Activated T-helper 17 cell treated with anti-CD3 and anti-CD28 coated beads, Interleukin-2, amount 50 U/mL, for 72 hours (primary cell): ENCODE results near the gene IKZF3. TPM values are rescaled to one million over a fixed set of nuclear protein-coding genes. Genes with fewer than 3 reads are reported as not detected.
"Not testable (repeated sequence)": the region's sequence is repeated elsewhere in the genome, so short reads cannot be mapped to it uniquely, and the experiment has no call there.

Experiments
- ATAC-seq: fragments of 150-1000 bp; cut with Tn5 transposase; replicated peaks from 2 replicates; pipeline ENCODE4 v1.10.0; 2021; ENCODE audit warnings: mild to moderate bottlenecking, moderate library complexity
- H3K27ac Mint-ChIP-seq: one replicate; pipeline ENCODE4 v1.8.0; 2022; ENCODE audit warnings: mixed read lengths
- H3K27me3 Mint-ChIP-seq: one replicate; pipeline ENCODE4 v1.8.0; 2022; ENCODE audit warnings: mixed read lengths
- H3K36me3 Mint-ChIP-seq: one replicate; pipeline ENCODE4 v1.8.0; 2022; ENCODE audit warnings: low read depth, mild to moderate bottlenecking, mixed read lengths
- H3K4me1 Mint-ChIP-seq: one replicate; pipeline ENCODE4 v1.8.0; 2022; ENCODE audit warnings: mixed read lengths
- H3K4me3 Mint-ChIP-seq: one replicate; pipeline ENCODE4 v1.8.0; 2022; ENCODE audit warnings: mild to moderate bottlenecking, mixed read lengths
- H3K9me3 Mint-ChIP-seq: one replicate; pipeline ENCODE4 v1.8.0; 2022; ENCODE audit warnings: mixed read lengths
- total RNA-seq, 2 donors: library from RNA; stranded (reverse); gene quantifications; one replicate each; pipeline ENCODE4 v1.2.3, GENCODE V29; 2022

IKZF3 gene
- total RNA-seq, 2 donors from 2014 or later: 55.0 to 119 TPM

DNA sequence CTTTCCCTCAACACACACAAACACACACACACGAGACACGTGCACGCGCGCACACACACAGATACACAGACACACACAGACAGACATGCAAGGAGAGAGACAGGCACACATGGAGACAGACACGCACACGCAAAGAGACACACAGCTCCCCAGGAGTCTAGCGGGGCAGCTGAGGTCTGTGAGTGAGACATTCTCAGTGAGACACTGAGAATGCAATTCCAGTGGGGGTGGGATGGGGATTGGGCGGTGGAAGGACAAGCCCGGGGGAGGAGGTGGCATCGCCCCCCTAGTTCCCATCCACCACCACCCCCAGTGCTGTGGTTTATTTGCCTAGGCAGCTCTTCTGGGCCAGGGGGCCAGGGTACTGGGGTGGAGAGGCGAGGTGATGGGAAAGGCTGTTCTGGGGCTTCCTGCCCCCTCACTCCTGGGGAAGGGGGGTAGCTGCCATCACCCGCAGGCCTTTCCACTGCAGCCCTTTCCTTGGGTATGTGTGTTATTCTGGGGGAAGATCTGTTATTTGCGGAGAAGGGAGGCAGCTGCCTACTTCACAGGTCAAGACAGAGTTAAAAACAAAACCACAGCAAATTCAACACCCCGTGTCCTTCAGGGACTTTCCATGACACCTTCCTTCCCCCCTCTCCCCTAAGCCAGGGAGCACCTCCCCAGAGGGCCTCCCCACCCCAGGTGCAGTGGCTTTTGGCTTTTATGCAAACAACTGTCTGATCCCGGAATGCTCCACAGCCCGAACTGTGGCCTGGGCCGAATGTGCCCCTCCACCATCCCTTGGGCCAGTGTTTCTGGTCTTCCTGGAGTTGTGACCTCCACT, 108.3 kb downstream of the IKZF3 start:
- ATAC-seq: no peak
- Mint-ChIP-seq H3K27me3 (no peaks in the 10 kb centered on the region), H3K27ac (peak overlapping the region; percentile 85), H3K4me1 (peaks cover 43% of the 10 kb centered on the region), H3K4me3 (peak overlapping the region; percentile 76), H3K36me3 (peaks cover 30% of the 10 kb centered on the region), H3K9me3 (no peaks in the 10 kb centered on the region)

DNA sequence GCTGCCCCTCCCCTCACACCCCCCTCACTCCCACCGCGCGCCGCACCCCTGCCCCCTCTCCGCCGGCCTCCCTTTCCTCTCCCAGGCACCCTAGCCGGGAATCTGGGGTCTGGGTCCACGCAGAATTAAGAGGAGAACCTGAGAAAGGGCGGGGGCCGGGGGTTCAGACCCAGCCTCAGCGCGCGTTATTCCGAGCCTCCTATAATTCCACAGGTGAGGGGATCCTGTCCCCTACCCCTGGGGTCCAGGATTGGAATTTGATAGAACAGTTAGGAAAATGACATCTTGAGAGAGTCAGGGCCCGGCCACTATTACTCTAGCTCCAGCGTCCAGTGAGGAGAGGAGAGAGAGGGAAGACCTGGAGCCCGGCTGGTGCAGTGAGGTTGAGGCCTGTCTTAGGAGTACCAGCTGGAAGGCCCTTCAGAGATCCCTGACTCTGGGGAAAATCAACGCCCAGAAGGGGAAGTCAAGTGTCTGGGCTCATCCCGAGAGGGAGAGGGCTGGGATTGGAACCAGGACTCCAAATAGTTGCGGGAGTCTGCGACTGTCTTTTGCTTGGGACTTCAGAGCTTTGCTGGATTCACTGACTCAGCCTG, 109.1 kb downstream of the IKZF3 start:
- ATAC-seq: no peak
- Mint-ChIP-seq H3K9me3 (no peaks in the 10 kb centered on the region), H3K4me1 (peaks cover 43% of the 10 kb centered on the region), H3K36me3 (peaks cover 25% of the 10 kb centered on the region), H3K27me3 (no peaks in the 10 kb centered on the region), H3K4me3 (peak overlapping the region; percentile 76), H3K27ac (peak overlapping the region; percentile 85)

DNA sequence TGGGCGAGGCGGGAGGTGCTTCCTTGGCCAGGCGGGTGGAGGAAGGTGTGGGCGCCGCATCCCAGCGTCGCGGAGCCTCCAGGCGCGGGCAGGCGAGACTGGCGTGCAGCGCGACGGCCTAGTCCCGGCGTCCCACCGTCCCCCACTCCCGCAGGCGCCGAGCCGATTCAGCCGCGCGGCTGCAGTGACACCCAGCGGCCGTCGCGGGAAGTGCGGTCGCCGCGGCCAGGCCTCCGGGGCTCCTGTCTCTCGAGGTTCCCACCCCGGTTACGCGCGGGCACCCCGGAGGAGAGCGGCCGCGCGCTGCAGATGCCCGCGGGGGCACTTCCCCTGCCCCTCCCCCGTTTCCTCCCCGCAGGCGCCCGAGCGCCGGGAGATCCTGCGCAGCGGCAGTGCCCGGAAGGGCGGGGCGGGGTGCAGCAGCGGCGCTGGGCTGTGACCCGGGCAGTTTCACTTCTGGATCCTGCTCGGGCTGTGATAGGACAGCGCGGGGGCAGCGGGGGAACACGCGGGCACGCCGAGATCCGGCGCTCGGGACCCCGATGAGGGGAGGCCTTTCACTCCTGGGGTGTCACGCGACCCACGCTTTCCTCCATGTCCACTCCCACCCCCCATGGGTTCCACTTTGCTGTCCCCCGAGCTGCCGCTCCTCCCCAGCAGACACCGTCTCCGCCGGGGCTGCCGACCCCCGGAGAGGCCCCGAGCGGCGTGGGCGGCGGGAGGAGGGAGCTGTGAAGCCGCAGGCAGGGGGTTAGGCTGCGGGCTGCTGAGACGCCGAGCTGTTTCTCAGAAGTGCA, 109.8 kb downstream of the IKZF3 start:
- peak overlapping the region; percentile 76 for H3K4me3 Mint-ChIP-seq
- peaks cover 43% of the 10 kb centered on the region for H3K4me1 Mint-ChIP-seq
- H3K36me3 Mint-ChIP-seq: peaks cover 19% of the 10 kb centered on the region
- peak; percentile 82 for ATAC-seq
- H3K27ac Mint-ChIP-seq: peak overlapping the region; percentile 85
- H3K27me3 Mint-ChIP-seq: no peaks in the 10 kb centered on the region
- H3K9me3 Mint-ChIP-seq: no peaks in the 10 kb centered on the region

DNA sequence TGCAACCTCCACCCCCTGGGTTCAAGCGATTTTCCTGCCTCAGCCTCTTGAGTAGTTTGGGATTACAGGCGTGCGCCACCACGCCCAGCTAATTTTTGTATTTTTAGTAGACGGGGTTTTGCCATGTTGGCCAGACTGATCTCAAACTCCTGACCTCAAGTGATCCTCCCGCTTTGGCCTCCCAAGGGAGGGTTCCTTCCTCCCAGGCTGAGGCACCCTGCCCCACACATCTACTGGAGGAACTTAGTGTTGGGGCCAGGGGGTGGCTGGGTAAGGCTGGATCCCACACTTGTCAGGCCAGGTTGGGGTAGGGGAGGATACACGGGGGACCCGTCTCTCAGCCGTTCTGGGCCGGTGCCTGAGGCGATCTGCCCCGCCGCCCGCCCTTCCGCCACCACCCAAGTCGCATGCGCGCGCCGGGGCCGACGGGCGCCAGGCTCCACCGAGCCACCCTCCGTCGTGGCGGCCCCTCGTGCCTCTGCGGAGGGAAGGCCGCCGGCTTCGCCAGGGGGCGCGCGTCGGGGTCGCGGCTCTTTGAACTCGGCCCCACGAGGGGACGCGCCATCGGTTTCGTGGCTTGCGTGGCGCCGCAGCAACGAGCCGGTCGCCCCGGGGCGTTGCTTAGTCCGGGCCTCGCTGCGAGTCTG, 110.5 kb downstream of the IKZF3 start:
- peak overlapping the region; percentile 76 for H3K4me3 Mint-ChIP-seq
- no peaks in the 10 kb centered on the region for H3K27me3 Mint-ChIP-seq
- peak overlapping the region; percentile 97 for H3K27ac Mint-ChIP-seq
- peak; percentile 30 for ATAC-seq
- H3K36me3 Mint-ChIP-seq: peaks cover 12% of the 10 kb centered on the region
- peaks cover 37% of the 10 kb centered on the region for H3K4me1 Mint-ChIP-seq
- H3K9me3 Mint-ChIP-seq: no peaks in the 10 kb centered on the region

DNA sequence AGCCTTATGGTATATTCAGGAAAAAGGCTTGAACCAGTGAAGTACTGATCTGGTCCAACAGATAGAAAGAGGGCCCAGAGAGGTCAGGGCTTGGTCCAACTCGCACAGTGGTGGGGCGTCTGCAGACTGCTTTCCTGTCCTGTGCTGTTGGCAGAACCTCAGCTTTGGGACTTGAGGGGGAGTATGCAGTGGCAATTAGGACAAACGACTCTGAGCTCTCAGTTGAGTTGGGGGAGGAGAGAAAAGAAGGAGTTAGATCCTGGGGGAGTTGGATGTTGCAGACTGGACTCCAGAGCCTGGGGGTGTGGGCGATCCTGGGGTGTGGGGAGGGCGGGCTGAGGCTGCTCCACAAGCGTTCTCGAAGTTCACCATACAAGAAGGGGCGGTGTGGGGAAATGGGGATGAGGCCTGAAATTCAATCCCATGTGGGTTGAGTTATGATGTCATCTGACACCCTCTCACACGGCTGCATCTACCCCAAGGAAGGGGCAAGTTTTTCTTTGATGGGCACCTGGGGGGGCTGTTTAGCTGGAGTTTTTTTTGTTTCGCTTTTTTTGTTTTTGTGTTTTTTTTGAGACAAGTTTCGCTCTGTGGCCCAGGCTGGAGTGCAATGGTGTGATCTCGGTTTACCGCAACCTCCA, 111.8 kb downstream of the IKZF3 start:
- Mint-ChIP-seq H3K9me3 (no peaks in the 10 kb centered on the region), H3K27ac (peak overlapping the region; percentile 81), H3K36me3 (no peaks in the 10 kb centered on the region), H3K4me3 (peak overlapping the region; percentile 76), H3K4me1 (peaks cover 25% of the 10 kb centered on the region), H3K27me3 (no peaks in the 10 kb centered on the region)
- ATAC-seq: no peak

DNA sequence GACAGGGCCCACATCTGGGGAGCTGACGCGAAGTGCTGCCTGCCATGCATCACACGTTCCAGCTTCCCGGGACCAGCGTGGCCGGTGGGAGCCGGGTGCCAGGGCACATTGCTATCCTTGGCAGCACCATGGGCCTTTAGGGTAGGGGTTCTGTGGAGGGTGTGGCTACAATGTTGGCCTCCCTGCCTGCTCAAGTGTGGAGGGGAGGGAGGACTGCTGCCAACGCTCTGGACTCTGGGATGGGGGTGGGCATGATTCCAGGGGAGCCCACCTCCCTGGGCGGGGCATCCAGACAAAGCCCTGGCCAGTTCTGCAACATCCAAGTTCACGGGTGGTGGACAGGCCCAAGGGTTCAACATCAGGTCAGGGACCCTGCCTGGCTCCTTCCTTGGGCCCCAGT, 112.5 kb downstream of the IKZF3 start:
- Mint-ChIP-seq H3K9me3 (no peaks in the 10 kb centered on the region), H3K27me3 (no peaks in the 10 kb centered on the region), H3K4me1 (peaks cover 19% of the 10 kb centered on the region), H3K27ac (no peak overlapping the region), H3K36me3 (no peaks in the 10 kb centered on the region), H3K4me3 (peak overlapping the region; percentile 63)
- ATAC-seq: no peak

DNA sequence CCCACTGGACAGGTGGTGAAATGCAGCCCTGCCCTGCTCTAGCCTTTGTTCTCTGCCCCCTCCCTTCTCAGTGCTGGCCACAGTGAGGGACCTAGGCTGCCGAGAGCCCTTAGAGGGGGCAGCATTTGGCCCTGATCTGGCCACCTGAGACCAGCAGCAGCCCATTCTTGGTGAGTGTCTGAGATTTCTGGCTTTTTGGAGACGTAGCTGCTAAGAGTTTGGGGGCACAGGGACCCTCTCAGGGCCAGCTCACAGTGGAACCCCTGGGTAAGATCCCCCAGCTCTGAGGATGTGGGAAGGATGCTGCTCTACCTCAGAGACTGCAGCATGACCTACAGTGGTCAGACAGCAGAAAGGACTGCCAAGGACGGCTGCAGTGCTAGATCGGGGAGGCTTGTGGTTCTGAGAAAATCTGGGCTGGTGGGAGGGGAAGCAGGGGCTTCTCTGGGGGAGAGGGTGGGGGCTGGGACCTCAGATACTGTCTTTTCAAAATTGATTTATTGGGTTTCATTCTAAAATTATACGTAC, 113.0 kb downstream of the IKZF3 start:
- H3K27me3 Mint-ChIP-seq: no peaks in the 10 kb centered on the region
- no peak overlapping the region for H3K4me3 Mint-ChIP-seq
- H3K4me1 Mint-ChIP-seq: peaks cover 13% of the 10 kb centered on the region
- H3K36me3 Mint-ChIP-seq: no peaks in the 10 kb centered on the region
- H3K9me3 Mint-ChIP-seq: no peaks in the 10 kb centered on the region
- H3K27ac Mint-ChIP-seq: peak overlapping the region; percentile 28
- ATAC-seq: no peak

DNA sequence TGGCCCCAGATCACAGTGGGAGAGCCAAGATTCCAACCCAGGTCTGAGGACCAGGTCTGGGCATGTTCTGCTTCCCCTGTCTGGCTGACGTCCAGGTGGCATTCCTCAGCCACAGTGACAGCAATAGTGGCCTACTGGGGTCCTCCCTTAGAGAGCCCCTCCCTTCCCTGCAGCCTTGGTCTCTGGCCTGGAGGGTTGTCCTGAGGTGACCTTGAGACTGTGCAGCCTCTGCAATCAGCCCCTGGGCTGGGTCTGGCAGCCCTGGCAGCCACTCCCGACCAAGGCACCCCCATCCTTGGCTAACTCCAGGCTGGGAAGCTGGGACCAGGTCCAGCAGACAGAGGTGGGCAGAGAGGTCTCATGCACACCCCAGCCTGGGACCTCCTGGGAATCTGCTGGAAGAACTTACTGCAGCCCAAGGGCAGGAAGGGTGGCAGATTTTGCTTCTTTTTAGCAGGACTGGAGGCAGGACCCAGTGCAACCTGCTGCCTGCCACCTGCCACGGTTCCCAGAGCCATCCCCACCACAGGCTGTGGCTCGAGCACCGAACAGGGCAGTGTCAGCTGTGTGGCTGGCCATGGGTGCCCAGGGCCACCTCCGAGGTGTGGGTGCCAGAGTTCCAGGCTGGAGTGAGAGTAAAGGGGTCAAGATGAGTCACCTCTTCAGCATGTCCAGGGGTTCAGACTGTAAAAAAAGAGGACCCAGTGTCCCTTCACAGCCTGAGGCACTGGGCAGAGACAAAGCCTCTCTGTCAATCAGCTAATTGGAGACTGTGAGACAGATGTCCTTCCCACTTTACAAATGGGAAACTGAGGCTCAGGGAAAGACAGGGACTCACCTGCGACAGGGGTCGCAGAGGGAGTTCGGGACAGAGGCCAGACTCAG, 113.7 kb downstream of the IKZF3 start:
- H3K4me3 Mint-ChIP-seq: no peak overlapping the region
- no peak for ATAC-seq
- H3K4me1 Mint-ChIP-seq: peaks cover 6% of the 10 kb centered on the region
- no peak overlapping the region for H3K27ac Mint-ChIP-seq
- no peaks in the 10 kb centered on the region for H3K36me3 Mint-ChIP-seq
- H3K27me3 Mint-ChIP-seq: no peaks in the 10 kb centered on the region
- no peaks in the 10 kb centered on the region for H3K9me3 Mint-ChIP-seq

DNA sequence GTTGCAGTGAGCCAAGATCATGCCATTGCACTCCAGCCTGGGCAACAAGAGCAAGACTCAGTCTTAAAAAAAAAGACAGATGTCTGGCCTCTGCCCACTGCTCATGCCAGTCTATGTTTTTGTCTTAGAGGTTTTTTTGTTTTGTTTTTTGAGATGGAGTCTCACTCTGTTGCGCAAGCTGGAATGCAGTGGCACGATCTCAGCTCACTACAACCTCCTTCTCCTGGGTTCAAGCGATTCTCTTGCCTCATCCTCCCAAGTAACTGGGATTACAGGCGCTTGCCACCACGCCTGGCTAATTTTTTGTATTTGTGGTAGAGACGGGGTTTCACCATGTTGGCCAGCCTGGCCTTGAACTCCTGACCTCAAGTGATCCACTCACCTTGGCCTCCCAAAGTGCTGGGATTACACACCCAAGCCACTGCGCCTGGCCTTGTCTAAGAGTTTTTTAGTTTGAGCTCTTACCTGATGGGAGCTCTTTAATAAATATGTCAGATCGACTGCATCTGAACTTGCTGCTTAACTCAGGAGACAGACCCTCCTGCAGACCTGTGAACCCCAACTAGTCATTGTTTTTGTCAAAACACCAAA, 115.6 kb downstream of the IKZF3 start:
- ATAC-seq, H3K9me3 Mint-ChIP-seq, H3K4me1 Mint-ChIP-seq, H3K27me3 Mint-ChIP-seq, H3K27ac Mint-ChIP-seq, H3K36me3 Mint-ChIP-seq, H3K4me3 Mint-ChIP-seq: not testable (repeated sequence)

DNA sequence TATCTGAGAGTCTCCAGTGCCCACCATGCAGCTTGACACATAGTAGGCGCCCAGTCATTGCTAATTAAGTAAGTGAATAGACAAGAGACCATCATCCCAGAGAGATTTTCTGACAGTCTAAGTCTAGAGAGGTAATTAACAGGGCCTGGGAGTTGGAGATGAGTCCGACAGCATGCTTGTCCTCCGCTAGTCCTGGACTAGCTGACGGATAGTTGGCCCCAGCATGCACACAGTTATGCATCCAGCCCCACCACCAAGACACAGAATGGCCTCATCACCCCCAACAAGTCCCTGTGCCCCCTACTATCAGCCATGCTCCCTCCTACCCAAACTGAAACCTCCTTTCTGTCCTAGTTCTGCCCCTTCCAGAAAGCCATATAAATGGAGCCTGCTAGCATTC, 116.4 kb downstream of the IKZF3 start:
- ATAC-seq: no peak
- Mint-ChIP-seq H3K27ac (no peak overlapping the region), H3K4me3 (no peak overlapping the region), H3K27me3 (no peaks in the 10 kb centered on the region), H3K36me3 (no peaks in the 10 kb centered on the region), H3K9me3 (no peaks in the 10 kb centered on the region), H3K4me1 (no peaks in the 10 kb centered on the region)

DNA sequence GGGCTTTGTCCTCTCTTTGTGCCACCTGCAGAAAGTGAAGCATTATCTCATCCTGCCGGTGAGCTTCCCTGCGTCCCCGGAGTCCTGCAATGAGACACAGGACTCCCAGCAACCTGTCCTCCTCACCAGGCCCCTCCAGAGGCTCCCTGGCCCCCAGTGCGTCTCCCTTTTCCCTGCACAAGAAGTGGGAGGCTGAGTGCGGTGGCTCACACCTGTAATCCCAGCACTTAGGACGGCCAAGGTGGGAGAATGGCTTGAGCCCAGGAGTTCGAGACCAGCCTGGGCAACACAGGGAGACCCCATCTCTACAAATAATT, 118.0 kb downstream of the IKZF3 start:
- Mint-ChIP-seq H3K9me3 (no peaks in the 10 kb centered on the region), H3K4me1 (no peaks in the 10 kb centered on the region), H3K27ac (no peak overlapping the region), H3K27me3 (no peaks in the 10 kb centered on the region), H3K36me3 (no peaks in the 10 kb centered on the region), H3K4me3 (no peak overlapping the region)
- no peak for ATAC-seq

DNA sequence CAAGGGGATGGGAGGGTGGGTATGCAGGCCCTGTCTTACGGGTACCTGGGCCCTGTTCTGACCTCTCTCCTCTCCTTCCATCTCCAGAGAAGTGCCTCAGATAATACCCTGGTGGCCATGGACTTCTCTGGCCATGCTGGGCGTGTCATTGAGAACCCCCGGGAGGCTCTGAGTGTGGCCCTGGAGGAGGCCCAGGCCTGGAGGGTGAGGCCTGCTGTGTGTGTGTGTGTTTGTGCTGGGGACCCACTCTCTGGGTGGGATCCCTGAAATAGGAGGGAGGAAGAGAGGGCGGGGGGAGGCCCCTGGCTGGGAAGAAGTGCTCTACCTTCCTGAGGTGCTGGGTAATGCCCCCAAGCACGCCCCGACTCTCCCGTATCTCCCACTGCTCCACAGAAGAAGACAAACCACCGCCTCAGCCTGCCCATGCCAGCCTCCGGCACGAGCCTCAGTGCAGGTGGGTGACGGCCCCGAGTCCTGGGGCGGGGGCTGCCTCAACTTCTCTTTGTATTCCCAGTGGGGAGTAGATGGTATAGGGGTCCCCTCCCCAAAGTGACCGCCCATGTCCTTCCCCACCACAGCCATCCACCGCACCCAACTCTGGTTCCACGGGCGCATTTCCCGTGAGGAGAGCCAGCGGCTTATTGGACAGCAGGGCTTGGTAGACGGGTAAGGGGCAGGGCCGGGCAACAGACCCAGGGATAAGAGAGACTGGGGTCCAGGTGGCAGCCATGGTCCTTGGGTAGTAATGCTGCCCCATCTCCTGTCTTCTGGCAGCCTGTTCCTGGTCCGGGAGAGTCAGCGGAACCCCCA, 118.6 kb downstream of the IKZF3 start:
- no peak for ATAC-seq
- H3K4me1 Mint-ChIP-seq: no peaks in the 10 kb centered on the region
- H3K36me3 Mint-ChIP-seq: no peaks in the 10 kb centered on the region
- no peak overlapping the region for H3K4me3 Mint-ChIP-seq
- no peak overlapping the region for H3K27ac Mint-ChIP-seq
- H3K27me3 Mint-ChIP-seq: no peaks in the 10 kb centered on the region
- H3K9me3 Mint-ChIP-seq: no peaks in the 10 kb centered on the region
